ENCODE measurements around the gene NCF4.

DNA sequence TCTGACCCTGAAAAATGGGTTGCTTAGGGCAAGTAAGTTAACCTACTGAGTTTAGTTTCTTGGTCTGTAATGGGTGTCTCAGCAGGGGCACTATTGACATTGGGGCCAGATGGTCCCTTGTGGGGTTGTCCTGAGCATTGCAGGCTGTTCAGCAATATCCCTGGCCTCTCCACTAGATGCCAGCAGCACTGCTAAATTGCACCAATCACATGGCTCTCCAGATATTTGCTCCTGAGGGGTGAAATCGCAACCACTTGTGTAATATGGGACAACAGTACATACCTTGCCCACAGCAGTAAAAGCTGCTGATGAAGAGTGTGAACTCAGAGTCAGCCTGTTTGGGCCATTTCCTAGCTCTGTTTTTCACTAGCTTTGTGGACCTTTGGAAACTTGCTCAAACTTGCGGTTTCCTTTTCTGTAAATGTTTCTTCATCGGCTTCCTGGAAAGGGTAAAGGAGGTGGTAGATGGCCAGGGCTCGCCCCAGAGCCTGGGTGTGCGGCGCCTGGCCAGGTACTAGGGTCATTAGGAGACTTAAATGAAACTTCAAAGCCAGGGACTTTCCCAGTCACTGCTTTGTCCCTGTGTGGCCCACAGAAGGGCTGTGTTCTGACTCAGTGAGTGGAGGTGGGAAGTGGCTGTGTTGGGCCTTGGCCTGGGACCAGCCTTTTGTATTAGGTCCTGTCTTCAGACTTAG, 13.0 kb downstream of the NCF4 start:
- TF ChIP-seq CTCF (IDR thresholded peaks at IDR 0.05): peak; percentile 69
- no peak for TF ChIP-seq POLR2AphosphoS5 (IDR thresholded peaks at IDR 0.05; ENCODE audit: low read depth, low read length)
- TF ChIP-seq SIN3A (IDR thresholded peaks at IDR 0.05; ENCODE audit: borderline replicate concordance, insufficient read depth, low read depth, low read length): no peak
- TF ChIP-seq, protein P1, sequence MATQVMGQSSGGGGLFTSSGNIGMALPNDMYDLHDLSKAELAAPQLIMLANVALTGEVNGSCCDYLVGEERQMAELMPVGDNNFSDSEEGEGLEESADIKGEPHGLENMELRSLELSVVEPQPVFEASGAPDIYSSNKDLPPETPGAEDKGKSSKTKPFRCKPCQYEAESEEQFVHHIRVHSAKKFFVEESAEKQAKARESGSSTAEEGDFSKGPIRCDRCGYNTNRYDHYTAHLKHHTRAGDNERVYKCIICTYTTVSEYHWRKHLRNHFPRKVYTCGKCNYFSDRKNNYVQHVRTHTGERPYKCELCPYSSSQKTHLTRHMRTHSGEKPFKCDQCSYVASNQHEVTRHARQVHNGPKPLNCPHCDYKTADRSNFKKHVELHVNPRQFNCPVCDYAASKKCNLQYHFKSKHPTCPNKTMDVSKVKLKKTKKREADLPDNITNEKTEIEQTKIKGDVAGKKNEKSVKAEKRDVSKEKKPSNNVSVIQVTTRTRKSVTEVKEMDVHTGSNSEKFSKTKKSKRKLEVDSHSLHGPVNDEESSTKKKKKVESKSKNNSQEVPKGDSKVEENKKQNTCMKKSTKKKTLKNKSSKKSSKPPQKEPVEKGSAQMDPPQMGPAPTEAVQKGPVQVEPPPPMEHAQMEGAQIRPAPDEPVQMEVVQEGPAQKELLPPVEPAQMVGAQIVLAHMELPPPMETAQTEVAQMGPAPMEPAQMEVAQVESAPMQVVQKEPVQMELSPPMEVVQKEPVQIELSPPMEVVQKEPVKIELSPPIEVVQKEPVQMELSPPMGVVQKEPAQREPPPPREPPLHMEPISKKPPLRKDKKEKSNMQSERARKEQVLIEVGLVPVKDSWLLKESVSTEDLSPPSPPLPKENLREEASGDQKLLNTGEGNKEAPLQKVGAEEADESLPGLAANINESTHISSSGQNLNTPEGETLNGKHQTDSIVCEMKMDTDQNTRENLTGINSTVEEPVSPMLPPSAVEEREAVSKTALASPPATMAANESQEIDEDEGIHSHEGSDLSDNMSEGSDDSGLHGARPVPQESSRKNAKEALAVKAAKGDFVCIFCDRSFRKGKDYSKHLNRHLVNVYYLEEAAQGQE (IDR thresholded peaks at IDR 0.05; ENCODE audit: insufficient read depth in 1 of 2, low read depth in 2 of 2, low read length in 1 of 2): no peak

Data from Panc1 (cell line).